ENCODE data around the gene DPAGT1. TPM values are rescaled to one million over a fixed set of nuclear protein-coding genes. Genes with fewer than 3 reads are reported as not detected.
A peak's percentile ranks its signal among the peaks of the same experiment; 100 is the strongest.

Gene DPAGT1
- total RNA-seq, 2 donors from 2014 or later, result 49.4 to 51.9 TPM

GRCh38 chr11:119087123-119087522 is 14.5 kb downstream of the DPAGT1 start:
- Mint-ChIP-seq H3K27me3 (ENCODE audit: insufficient read depth) (no peaks in the 10 kb centered on the region), H3K9me3 (no peaks in the 10 kb centered on the region), H3K36me3 (ENCODE audit: low read depth) (peaks cover 9% of the 10 kb centered on the region), H3K4me3 (no peak overlapping the region), H3K4me1 (peaks cover 6% of the 10 kb centered on the region), H3K27ac (no peak overlapping the region)
- Histone ChIP-seq H3K27ac (ENCODE audit: low read depth, low read length) (no peak overlapping the region), H3K4me3 (ENCODE audit: low read length) (no peak overlapping the region), H3K36me3 (ENCODE audit: control insufficient read depth, insufficient read depth, low read length) (peaks cover 18% of the 10 kb centered on the region), H3K27me3 (ENCODE audit: control insufficient read depth, insufficient read depth, low read length, poor library complexity, severe bottlenecking) (no peaks in the 10 kb centered on the region), H3K4me1 (ENCODE audit: control insufficient read depth, insufficient read depth, low read length) (no peaks in the 10 kb centered on the region), H3K9ac (ENCODE audit: extremely low read depth, low read length, poor library complexity, severe bottlenecking) (no peak overlapping the region), H3K9me3 (ENCODE audit: control insufficient read depth, low read length) (no peaks in the 10 kb centered on the region)
- TF ChIP-seq, protein P1, sequence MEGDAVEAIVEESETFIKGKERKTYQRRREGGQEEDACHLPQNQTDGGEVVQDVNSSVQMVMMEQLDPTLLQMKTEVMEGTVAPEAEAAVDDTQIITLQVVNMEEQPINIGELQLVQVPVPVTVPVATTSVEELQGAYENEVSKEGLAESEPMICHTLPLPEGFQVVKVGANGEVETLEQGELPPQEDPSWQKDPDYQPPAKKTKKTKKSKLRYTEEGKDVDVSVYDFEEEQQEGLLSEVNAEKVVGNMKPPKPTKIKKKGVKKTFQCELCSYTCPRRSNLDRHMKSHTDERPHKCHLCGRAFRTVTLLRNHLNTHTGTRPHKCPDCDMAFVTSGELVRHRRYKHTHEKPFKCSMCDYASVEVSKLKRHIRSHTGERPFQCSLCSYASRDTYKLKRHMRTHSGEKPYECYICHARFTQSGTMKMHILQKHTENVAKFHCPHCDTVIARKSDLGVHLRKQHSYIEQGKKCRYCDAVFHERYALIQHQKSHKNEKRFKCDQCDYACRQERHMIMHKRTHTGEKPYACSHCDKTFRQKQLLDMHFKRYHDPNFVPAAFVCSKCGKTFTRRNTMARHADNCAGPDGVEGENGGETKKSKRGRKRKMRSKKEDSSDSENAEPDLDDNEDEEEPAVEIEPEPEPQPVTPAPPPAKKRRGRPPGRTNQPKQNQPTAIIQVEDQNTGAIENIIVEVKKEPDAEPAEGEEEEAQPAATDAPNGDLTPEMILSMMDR (conservative IDR thresholded peaks at IDR 0.05), result no peak
- DNase-seq, result no peak
- WGBS, 2 experiments (ENCODE audit: insufficient coverage in 1 of 2, insufficient read length in 1 of 2), result 93 to 94% methylated on average over 6 of the region's 6 CpGs

DNA sequence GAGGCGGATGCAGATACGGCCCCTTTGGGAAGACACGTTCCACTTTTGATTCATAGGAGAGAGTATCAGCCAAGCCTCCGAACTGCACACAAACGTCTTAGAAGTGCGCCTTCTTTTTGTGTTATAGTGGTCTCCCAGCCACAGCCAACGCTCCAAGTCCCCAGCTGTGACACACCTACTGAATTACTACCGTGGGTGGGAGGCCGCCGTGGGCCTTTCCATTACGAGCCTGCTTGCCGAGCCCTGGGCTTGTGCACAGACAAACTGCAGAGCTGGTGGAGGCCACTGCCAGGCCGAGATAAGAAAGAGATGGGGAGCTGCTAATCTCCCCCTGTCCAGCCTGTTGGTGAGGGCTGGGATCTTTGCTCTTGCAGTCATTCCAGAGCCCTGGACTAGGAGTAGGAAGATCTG is 16.2 kb downstream of the DPAGT1 start:
- DNase-seq, result no peak
- H3K4me1 Mint-ChIP-seq, result peaks cover 6% of the 10 kb centered on the region
- H3K27me3 Mint-ChIP-seq (ENCODE audit: insufficient read depth), result no peaks in the 10 kb centered on the region
- peaks cover 21% of the 10 kb centered on the region for H3K36me3 Mint-ChIP-seq (ENCODE audit: low read depth)
- Histone ChIP-seq H3K36me3 (ENCODE audit: control insufficient read depth, insufficient read depth, low read length) (peaks cover 19% of the 10 kb centered on the region), H3K27ac (ENCODE audit: low read depth, low read length) (no peak overlapping the region), H3K27me3 (ENCODE audit: control insufficient read depth, insufficient read depth, low read length, poor library complexity, severe bottlenecking) (no peaks in the 10 kb centered on the region), H3K4me3 (ENCODE audit: low read length) (peak overlapping the region; percentile 95), H3K9ac (ENCODE audit: extremely low read depth, low read length, poor library complexity, severe bottlenecking) (peak overlapping the region; percentile 80), H3K9me3 (ENCODE audit: control insufficient read depth, low read length) (no peaks in the 10 kb centered on the region), H3K4me1 (ENCODE audit: control insufficient read depth, insufficient read depth, low read length) (no peaks in the 10 kb centered on the region)
- 3 to 8% methylated on average over 11 to 13 of the region's 13 CpGs for WGBS, 2 experiments (ENCODE audit: insufficient coverage in 1 of 2, insufficient read length in 1 of 2)
- H3K9me3 Mint-ChIP-seq, result no peaks in the 10 kb centered on the region
- peak overlapping the region; percentile 90 for H3K4me3 Mint-ChIP-seq
- TF ChIP-seq, protein P1 (conservative IDR thresholded peaks at IDR 0.05), result no peak
- peak overlapping the region; percentile 99 for H3K27ac Mint-ChIP-seq

GRCh38 chr11:119084663-119085436 is 16.8 kb downstream of the DPAGT1 start, which contains the start of gene HMBS:
TSS of gene HMBS (plus strand) at chr11:119084881. CDS start at chr11:119085034, 153 bp downstream.
- H3K36me3 ChIP-seq (ENCODE audit: control insufficient read depth, insufficient read depth, low read length), result peaks cover 23% of the 10 kb centered on the region
- Mint-ChIP-seq H3K4me3 (peak within 1 kb of the TSS; percentile 90), H3K27me3 (ENCODE audit: insufficient read depth) (no peaks in the 10 kb centered on the region), H3K9me3 (no peaks in the 10 kb centered on the region), H3K36me3 (ENCODE audit: low read depth) (peaks cover 24% of the 10 kb centered on the region), H3K4me1 (peaks cover 6% of the 10 kb centered on the region), H3K27ac (peak within 1 kb of the TSS; percentile 99)
- WGBS, 2 experiments (ENCODE audit: insufficient coverage in 1 of 2, insufficient read length in 1 of 2), result 2 to 4% methylated on average over 18 to 45 of the region's 45 CpGs
- TF ChIP-seq, protein P1 (conservative IDR thresholded peaks at IDR 0.05), result no peak
- H3K9me3 ChIP-seq (ENCODE audit: control insufficient read depth, low read length), result no peaks in the 10 kb centered on the region
- peak; percentile 98 for DNase-seq
- H3K4me3 ChIP-seq (ENCODE audit: low read length), result peak within 1 kb of the TSS; percentile 95
- peak within 1 kb of the TSS; percentile 80 for H3K9ac ChIP-seq (ENCODE audit: extremely low read depth, low read length, poor library complexity, severe bottlenecking)
- H3K4me1 ChIP-seq (ENCODE audit: control insufficient read depth, insufficient read depth, low read length), result no peaks in the 10 kb centered on the region
- no peaks in the 10 kb centered on the region for H3K27me3 ChIP-seq (ENCODE audit: control insufficient read depth, insufficient read depth, low read length, poor library complexity, severe bottlenecking)
- peak within 1 kb of the TSS; percentile 78 for H3K27ac ChIP-seq (ENCODE audit: low read depth, low read length)
